Caco-2 (cell line): ENCODE data around the gene RANBP10. TPM values are rescaled to one million over a fixed set of nuclear protein-coding genes. Genes with fewer than 3 reads are reported as not detected.

Experiments
- BruUV-seq: library from RNA; stranded (reverse); fragments of 400-500 nt; replicated peaks from 2 replicates; lab custom pipeline; 2021; lab: Mats Ljungman, UMichigan
- CTCF ChIA-PET: fragments of 300-600 bp; sonication (Branson Sonifier 250); formaldehyde crosslinking; loops from one replicate; lab custom pipeline; 2022; ENCODE audit warnings: antibody characterized with exemption; lab: Charles Lee
- POLR2A ChIA-PET: fragments of 300-600 bp; sonication (Branson Sonifier 250); formaldehyde crosslinking; loops from one replicate; lab custom pipeline; 2022; ENCODE audit warnings: antibody characterized with exemption; lab: Charles Lee
- DNase-seq, 2 experiments: peaks; one replicate each; pipeline versions ENCODE4 v3.0.0 to v3.0.0-alpha.2; 2020 to 2022
- H3K27me3 ChIP-seq: replicated peaks from 2 replicates; pipeline ENCODE4 v1.6.0; 2011; ENCODE audit warnings: low read length; ENCODE audit not compliant: control insufficient read depth, insufficient read depth
- H3K36me3 ChIP-seq: 2 replicates; pipeline ENCODE4 v1.5.1; 2011; ENCODE audit warnings: low read length; ENCODE audit not compliant: control insufficient read depth, insufficient read depth
- H3K4me1 ChIP-seq: fragments of 250-450 bp; sonication (Bioruptor Pico); 2 replicates; pipeline ENCODE4 v1.5.1; 2020; ENCODE audit warnings: mild to moderate bottlenecking
- H3K4me3 ChIP-seq: 2 replicates; pipeline ENCODE4 v1.5.1; 2011; ENCODE audit warnings: low read depth, mild to moderate bottlenecking, control low read depth, low read length
- H3K9me3 ChIP-seq: fragments of 250-450 bp; sonication (Bioruptor Pico); 2 replicates; pipeline ENCODE4 v1.5.1; 2020; ENCODE audit warnings: mild to moderate bottlenecking, moderate library complexity
- H3K27ac Mint-ChIP-seq: one replicate; pipeline ENCODE4 v1.8.0; 2022; ENCODE audit warnings: mixed read lengths; ENCODE audit not compliant: unreplicated experiment
- H3K27me3 Mint-ChIP-seq: one replicate; pipeline ENCODE4 v1.8.0; 2022; ENCODE audit warnings: mixed read lengths; ENCODE audit not compliant: insufficient read depth, unreplicated experiment
- H3K36me3 Mint-ChIP-seq: one replicate; pipeline ENCODE4 v1.8.0; 2022; ENCODE audit warnings: mild to moderate bottlenecking, mixed read lengths; ENCODE audit not compliant: insufficient read depth, unreplicated experiment
- H3K4me1 Mint-ChIP-seq: one replicate; pipeline ENCODE4 v1.8.0; 2022; ENCODE audit warnings: low read depth, mixed read lengths; ENCODE audit not compliant: unreplicated experiment
- H3K4me3 Mint-ChIP-seq: one replicate; pipeline ENCODE4 v1.8.0; 2022; ENCODE audit warnings: mild to moderate bottlenecking, moderate library complexity, mixed read lengths; ENCODE audit not compliant: unreplicated experiment
- H3K9me3 Mint-ChIP-seq: one replicate; pipeline ENCODE4 v1.8.0; 2022; ENCODE audit warnings: mixed read lengths; ENCODE audit not compliant: unreplicated experiment
- CTCF ChIP-seq, 2 experiments: fragments of 200-600 bp in 1 of 2; IDR thresholded peaks; 1 replicate in 1 of 2; 2 replicates in 1 of 2; pipeline versions ENCODE4 v1.5.1 to v1.8.0; 2011 to 2022; ENCODE audit warnings: antibody characterized with exemption in 1 of 2, control low read depth in 1 of 2, inconsistent platforms in 1 of 2, low read depth in 1 of 2, low read length in 1 of 2, mild to moderate bottlenecking in 1 of 2, moderate library complexity in 1 of 2; ENCODE audit not compliant: insufficient read depth in 1 of 2, severe bottlenecking in 1 of 2, unreplicated experiment in 1 of 2
- intact Hi-C: fragments of 100-400 bp; cut with micrococcal nuclease; formaldehyde crosslinking; loops from one replicate; pipeline ENCODE4 v1.10.0; 2022; ENCODE audit not compliant: unreplicated experiment
- total RNA-seq: library from RNA; stranded (reverse); gene quantifications from 2 replicates; pipeline ENCODE4 v1.2.3, GENCODE V29; 2022

The RANBP10 gene
- total RNA-seq, 1 experiment from 2014 or later = 21.8 TPM

- Mint-ChIP-seq H3K4me1 (peaks cover 34% of the 10 kb centered on the region), H3K27ac (peak overlapping the region; percentile 28), H3K36me3 (peaks cover 57% of the 10 kb centered on the region), H3K4me3 (no peak overlapping the region), H3K27me3 (no peaks in the 10 kb centered on the region), H3K9me3 (no peaks in the 10 kb centered on the region)
- BruUV-seq = no TSS peak
- H3K36me3 ChIP-seq = no peaks in the 10 kb centered on the region; the same call in none of the 2 replicates
- intact Hi-C loops = no loop called here
- CTCF ChIA-PET = no interaction called here
- no peak for TF ChIP-seq CTCF (IDR thresholded peaks at IDR 0.05; ENCODE audit: insufficient read depth in 1 of 2, low read depth in 1 of 2, low read length in 1 of 2, severe bottlenecking in 1 of 2, unreplicated experiment in 1 of 2)
- no peak overlapping the region for H3K4me3 ChIP-seq
- POLR2A ChIA-PET = no interaction called here
- DNase-seq = no peak
- peaks cover 21% of the 10 kb centered on the region for H3K4me1 ChIP-seq
- H3K9me3 ChIP-seq = no peaks in the 10 kb centered on the region
- H3K27me3 ChIP-seq = no peaks in the 10 kb centered on the region
These were observed 47.3 kb upstream of the RANBP10 start for GRCh38 chr16:67853670-67854069.

- Histone ChIP-seq H3K36me3 (no peaks in the 10 kb centered on the region; the same call in none of the 2 replicates), H3K4me3 (peak overlapping the region; percentile 98), H3K4me1 (peaks cover 30% of the 10 kb centered on the region), H3K9me3 (no peaks in the 10 kb centered on the region), H3K27me3 (no peaks in the 10 kb centered on the region)
- no peak for TF ChIP-seq CTCF (IDR thresholded peaks at IDR 0.05; ENCODE audit: insufficient read depth in 1 of 2, low read depth in 1 of 2, low read length in 1 of 2, severe bottlenecking in 1 of 2, unreplicated experiment in 1 of 2)
- peaks cover 17% of the 10 kb centered on the region for H3K4me1 Mint-ChIP-seq
- no peaks in the 10 kb centered on the region for H3K9me3 Mint-ChIP-seq
- POLR2A ChIA-PET = no interaction called here
- DNase-seq = no peak
- no TSS peak for BruUV-seq
- intact Hi-C loops = no loop called here
- CTCF ChIA-PET = interaction anchor here (0.9 to 3.2 kb wide), 2 partner anchors 17 to 32 kb away, joined by 3 to 18 read pairs; no protein-coding TSS in a partner anchor
- peak overlapping the region; percentile 75 for H3K4me3 Mint-ChIP-seq
- H3K27ac Mint-ChIP-seq = peak overlapping the region; percentile 93
- peaks cover 46% of the 10 kb centered on the region for H3K36me3 Mint-ChIP-seq
- H3K27me3 Mint-ChIP-seq = no peaks in the 10 kb centered on the region
These were observed 41.8 kb upstream of the RANBP10 start for GRCh38 chr16:67848118-67848517.

- H3K27me3 Mint-ChIP-seq = no peaks in the 10 kb centered on the region
- peaks cover 53% of the 10 kb centered on the region for H3K36me3 Mint-ChIP-seq
- Histone ChIP-seq H3K4me1 (peaks cover 32% of the 10 kb centered on the region), H3K27me3 (no peaks in the 10 kb centered on the region), H3K4me3 (peak within 1 kb of the TSS; percentile 98), H3K9me3 (no peaks in the 10 kb centered on the region), H3K36me3 (no peaks in the 10 kb centered on the region; the same call in none of the 2 replicates)
- no peak for TF ChIP-seq CTCF (IDR thresholded peaks at IDR 0.05; ENCODE audit: insufficient read depth in 1 of 2, low read depth in 1 of 2, low read length in 1 of 2, severe bottlenecking in 1 of 2, unreplicated experiment in 1 of 2)
- peak within 1 kb of the TSS; percentile 93 for H3K27ac Mint-ChIP-seq
- peak within 1 kb of the TSS; percentile 75 for H3K4me3 Mint-ChIP-seq
- no peaks in the 10 kb centered on the region for H3K9me3 Mint-ChIP-seq
- ChIA-PET POLR2A (interaction anchor here (0.6 to 1.9 kb wide), 3 partner anchors 13 to 41 kb away, joined by 3 to 9 read pairs (median 3); partner anchors contain the start of genes RANBP10 and TSNAXIP1), CTCF (interaction anchor here (0.5 to 3.2 kb wide), 4 partner anchors 14 to 285 kb away, joined by 3 to 18 read pairs (median 8); partner anchors contain the start of gene CTCF)
- peak; percentile 66 to 71 for DNase-seq
- peaks cover 17% of the 10 kb centered on the region for H3K4me1 Mint-ChIP-seq
- BruUV-seq = TSS peak; percentile 16
- intact Hi-C loops = loop anchor here (2.0 kb wide), 3 partner anchors 18 to 40 kb away; partner anchors contain the start of genes EDC4, RANBP10 and TSNAXIP1
These were observed 40.9 kb upstream of the RANBP10 start, which contains the start of gene CENPT for GRCh38 chr16:67847064-67847861. Gene CENPT, minus strand, starts transcription at chr16:67847693. Its CDS starts 13,834 bp downstream, at chr16:67833859.
